A549 (cell line): ENCODE measurements around the gene ZDHHC24.

Experiments used
- BHLHE40 ChIP-seq: IDR thresholded peaks from 2 replicates; pipeline ENCODE4 v1.6.1; 2012; ENCODE audit warnings: low read depth, low read length, inconsistent platforms
- CEBPB ChIP-seq, 2 experiments: fragments of >200 bp in 1 of 2; sonication (Bioruptor Twin) in 1 of 2; formaldehyde crosslinking in 1 of 2; IDR thresholded peaks; 2 replicates each; pipeline ENCODE4 v1.6.1; 2012 to 2016
- CTCF ChIP-seq: fragments of >200 bp; sonication (Bioruptor Twin); formaldehyde crosslinking; IDR thresholded peaks from 3 replicates; pipeline ENCODE4 v1.5.1; 2016
- EP300 ChIP-seq, 2 experiments: fragments of >200 bp; sonication (Bioruptor Twin); formaldehyde crosslinking; IDR thresholded peaks; 2 replicates in 1 of 2; 3 replicates in 1 of 2; pipeline ENCODE4 v1.6.1; 2016 to 2017
- FOSL2 ChIP-seq, 2 experiments: fragments of 450-650 bp in 1 of 2; fragments of >200 bp in 1 of 2; sonication (Bioruptor Twin) in 1 of 2; formaldehyde crosslinking; IDR thresholded peaks; 2 replicates each; pipeline versions ENCODE4 v1.5.0 to v1.6.1; 2016 to 2020; ENCODE audit warnings: mild to moderate bottlenecking in 1 of 2, moderate library complexity in 1 of 2
- HDAC2 ChIP-seq: fragments of 200-600 bp; sonication (generic); IDR thresholded peaks from 2 replicates; pipeline ENCODE4 v1.6.1; 2016
- HMGXB4 ChIP-seq: fragments of 250-450 bp; sonication (Bioruptor Pico); IDR thresholded peaks from 2 replicates; pipeline ENCODE4 v1.5.0; 2021; ENCODE audit warnings: mild to moderate bottlenecking, moderate library complexity, borderline replicate concordance
- HOXB5 ChIP-seq: fragments of 250-450 bp; sonication (Bioruptor Pico); IDR thresholded peaks from 2 replicates; pipeline ENCODE4 v1.5.0; 2020; ENCODE audit warnings: mild to moderate bottlenecking, moderate library complexity
- MAZ ChIP-seq: fragments of 150-350 bp; IDR thresholded peaks from 2 replicates; pipeline ENCODE4 v1.6.1; 2014; ENCODE audit warnings: antibody characterized with exemption, low read depth, low read length, borderline replicate concordance
- POLR2AphosphoS2 ChIP-seq: conservative IDR thresholded peaks from 2 replicates; pipeline ENCODE4 v1.6.1; 2012; ENCODE audit warnings: low read length, improper control_type of control experiment, inconsistent platforms
- ZFP36 ChIP-seq: fragments of 450-650 bp; IDR thresholded peaks from 2 replicates; pipeline ENCODE4 v1.6.1; 2014; ENCODE audit warnings: borderline replicate concordance; ENCODE audit not compliant: partially characterized antibody
- TF ChIP-seq, protein P1 (sequence below): IDR thresholded peaks from 2 replicates; pipeline ENCODE4 v1.6.1; 2012

DNA sequence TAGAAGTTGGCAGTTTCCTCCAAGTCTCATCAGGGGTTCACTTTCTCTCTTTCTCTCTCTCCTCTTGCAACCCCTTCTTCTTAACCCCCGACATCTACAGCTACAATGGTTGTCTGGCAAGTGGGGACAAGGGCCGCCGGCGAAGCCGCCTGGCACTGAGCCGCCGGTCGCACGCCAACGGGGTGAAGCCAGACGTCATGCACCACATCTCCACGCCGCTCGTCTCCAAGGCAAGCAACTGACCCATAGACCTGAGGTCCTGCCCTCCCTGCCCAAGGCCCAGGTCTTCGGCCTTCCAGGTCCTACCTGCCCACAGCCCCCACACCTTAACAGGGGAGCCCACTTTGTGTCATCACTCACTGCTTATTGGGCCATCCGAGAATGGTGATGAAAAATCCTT is 74.7 kb downstream of the ZDHHC24 start:
- TF ChIP-seq HDAC2, result no peak
- TF ChIP-seq CTCF, result no peak
- TF ChIP-seq HMGXB4 (CRISPR knock-in tag), result no peak
- TF ChIP-seq MAZ, result no peak
- TF ChIP-seq, protein P1, sequence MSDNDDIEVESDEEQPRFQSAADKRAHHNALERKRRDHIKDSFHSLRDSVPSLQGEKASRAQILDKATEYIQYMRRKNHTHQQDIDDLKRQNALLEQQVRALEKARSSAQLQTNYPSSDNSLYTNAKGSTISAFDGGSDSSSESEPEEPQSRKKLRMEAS, result no peak
- TF ChIP-seq EP300 (IDR thresholded peaks at IDR 0.05), result no peak
- no peak for TF ChIP-seq POLR2AphosphoS2
- TF ChIP-seq ZFP36, result no peak
- TF ChIP-seq BHLHE40, result no peak
- no peak for TF ChIP-seq FOSL2 (IDR thresholded peaks at IDR 0.05)
- TF ChIP-seq FOSL2 (CRISPR knock-in tag; IDR thresholded peaks at IDR 0.05), result no peak
- TF ChIP-seq HOXB5, result no peak
- no peak for TF ChIP-seq CEBPB (IDR thresholded peaks at IDR 0.05)
